Trophoblast cell (in vitro differentiated cells and primary cell): Measurements from ENCODE around the gene GRAMD2A.

Experiments used
- DNase-seq, 2 donors: peaks; one replicate each; pipeline ENCODE4 v3.0.0-alpha.2; 2016
- H2AFZ ChIP-seq: 2 replicates; pipeline ENCODE4 v1.6.1; 2013; ENCODE audit warnings: low read length, moderate library complexity, mild to moderate bottlenecking; ENCODE audit not compliant: insufficient read depth, poor library complexity
- H2AK5ac ChIP-seq: 2 replicates; pipeline ENCODE4 v1.6.1; 2013; ENCODE audit warnings: mild to moderate bottlenecking, low read length
- H2BK120ac ChIP-seq: 2 replicates; pipeline ENCODE4 v1.6.1; 2013; ENCODE audit warnings: low read length, mild to moderate bottlenecking, moderate library complexity; ENCODE audit not compliant: insufficient read depth, poor library complexity
- H2BK12ac ChIP-seq: 2 replicates; pipeline ENCODE4 v1.6.1; 2013; ENCODE audit warnings: mild to moderate bottlenecking, low read length, moderate library complexity
- H2BK5ac ChIP-seq: 2 replicates; pipeline ENCODE4 v1.6.1; 2013; ENCODE audit warnings: low read length, low read depth, moderate library complexity, mild to moderate bottlenecking; ENCODE audit not compliant: poor library complexity
- H3K14ac ChIP-seq: 2 replicates; pipeline ENCODE4 v1.6.1; 2013; ENCODE audit warnings: mild to moderate bottlenecking, low read length
- H3K18ac ChIP-seq: 2 replicates; pipeline ENCODE4 v1.6.1; 2013; ENCODE audit warnings: mild to moderate bottlenecking, low read length
- H3K23ac ChIP-seq: 2 replicates; pipeline ENCODE4 v1.6.1; 2013; ENCODE audit warnings: low read length
- H3K27ac ChIP-seq: 2 replicates; pipeline ENCODE4 v1.5.1; 2013; ENCODE audit warnings: low read depth, mild to moderate bottlenecking, inconsistent platforms, low read length, moderate library complexity
- H3K27me3 ChIP-seq: 2 replicates; pipeline ENCODE4 v1.6.1; 2013; ENCODE audit warnings: inconsistent platforms, mild to moderate bottlenecking, low read length, moderate library complexity; ENCODE audit not compliant: insufficient read depth
- H3K36me3 ChIP-seq, 2 experiments: 1 replicate in 1 of 2; 2 replicates in 1 of 2; pipeline ENCODE4 v1.6.1; 2013; ENCODE audit warnings: low read length in 2 of 2, mild to moderate bottlenecking in 2 of 2, moderate library complexity in 1 of 2; ENCODE audit not compliant: insufficient read depth in 2 of 2, control insufficient read depth in 1 of 2
- H3K4ac ChIP-seq: 2 replicates; pipeline ENCODE4 v1.6.1; 2013; ENCODE audit warnings: low read depth, mild to moderate bottlenecking, low read length, moderate library complexity
- H3K4me1 ChIP-seq, 2 experiments: 1 replicate in 1 of 2; 2 replicates in 1 of 2; pipeline ENCODE4 v1.6.1; 2013; ENCODE audit warnings: low read length in 2 of 2, mild to moderate bottlenecking in 2 of 2, moderate library complexity in 1 of 2; ENCODE audit not compliant: insufficient read depth in 2 of 2, control insufficient read depth in 1 of 2
- H3K4me2 ChIP-seq: 2 replicates; pipeline ENCODE4 v1.6.1; 2013; ENCODE audit warnings: inconsistent platforms, mild to moderate bottlenecking, low read length, moderate library complexity
- H3K4me3 ChIP-seq: 2 replicates; pipeline ENCODE4 v1.5.1; 2013; ENCODE audit warnings: mild to moderate bottlenecking, low read depth, low read length, inconsistent platforms
- H3K79me1 ChIP-seq: one replicate; pipeline ENCODE4 v1.6.1; 2013; ENCODE audit warnings: low read length
- H3K79me2 ChIP-seq: 2 replicates; pipeline ENCODE4 v1.6.1; 2013; ENCODE audit warnings: low read length, mild to moderate bottlenecking; ENCODE audit not compliant: control insufficient read depth, insufficient read depth, poor library complexity
- H3K9ac ChIP-seq: 2 replicates; pipeline ENCODE4 v1.6.1; 2013; ENCODE audit warnings: mild to moderate bottlenecking, low read length
- H3K9me3 ChIP-seq: 2 replicates; pipeline ENCODE4 v1.6.1; 2013; ENCODE audit warnings: low read depth, mild to moderate bottlenecking, control low read depth, inconsistent platforms, low read length; ENCODE audit not compliant: insufficient read depth
- H4K12ac ChIP-seq: 2 replicates; pipeline ENCODE4 v1.6.1; 2013; ENCODE audit warnings: low read depth, mild to moderate bottlenecking, low read length, moderate library complexity
- H4K8ac ChIP-seq: 2 replicates; pipeline ENCODE4 v1.6.1; 2013; ENCODE audit warnings: low read depth, mild to moderate bottlenecking, low read length, moderate library complexity
- H4K91ac ChIP-seq: one replicate; pipeline ENCODE4 v1.6.1; 2013; ENCODE audit warnings: low read depth, mild to moderate bottlenecking, low read length, moderate library complexity
- WGBS: extraction: QIAGEN DNeasy Blood & Tissue Kit; methylation state at CpG from one replicate; pipeline ENCODE4 v1.1.7; 2013; ENCODE audit warnings: missing lambda C conversion rate; ENCODE audit not compliant: insufficient read length, insufficient coverage; ENCODE audit errors: extremely low coverage; 5-methylcytosine and 5-hydroxymethylcytosine counted together

GRAMD2A gene

DNA sequence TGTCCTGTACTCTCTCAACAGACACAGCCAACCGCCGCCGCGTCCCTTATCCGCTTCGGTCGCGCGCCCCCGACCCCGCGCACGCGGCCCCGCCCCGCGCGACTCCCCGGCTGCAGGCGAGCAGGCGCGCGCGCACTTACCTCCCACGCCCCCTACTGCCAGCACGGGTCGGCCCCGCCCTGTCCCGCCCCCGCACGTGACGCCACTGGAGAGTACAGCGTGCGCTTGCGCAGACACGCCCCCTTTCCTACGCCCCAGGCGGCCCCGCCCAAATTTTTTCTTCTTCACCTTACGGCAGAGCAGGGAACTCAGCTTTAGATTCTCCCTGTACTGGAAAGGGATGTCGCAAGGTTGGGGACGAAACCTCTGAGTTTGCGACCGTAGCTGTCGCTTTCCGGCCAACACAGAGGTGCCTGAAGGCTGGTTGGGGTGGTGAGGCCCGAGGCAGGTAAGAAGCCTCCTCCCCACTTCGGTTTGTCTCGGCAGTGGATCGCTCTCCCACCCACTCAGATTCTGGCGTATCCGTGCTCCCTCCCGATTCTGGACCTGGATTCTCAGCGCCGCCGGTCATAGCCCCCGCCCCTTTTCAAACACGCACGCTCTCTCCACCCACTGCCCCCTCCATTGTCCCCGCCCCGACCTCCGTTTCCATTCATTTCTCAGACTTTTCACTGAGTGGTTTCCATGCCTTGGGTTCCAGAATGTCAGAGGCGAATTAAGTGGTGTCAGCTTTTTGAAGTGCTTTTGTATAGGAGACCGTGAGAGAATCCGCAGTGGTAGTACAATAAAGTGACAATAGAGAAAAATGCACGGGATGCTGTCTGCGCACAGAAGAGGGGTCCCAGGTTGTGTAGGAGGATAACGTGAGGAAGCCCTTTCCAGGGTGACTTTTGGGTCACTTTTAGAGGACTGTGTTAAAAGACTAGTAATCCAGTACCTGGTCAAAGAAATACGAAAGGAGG lies 79.3 kb downstream of the GRAMD2A start, which contains the start of the genes MYO9A and SENP8:
TSS of gene MYO9A (minus strand) at position 134 of the 962 bp plus-strand sequence. CDS start 71,587 bp downstream, outside the sequence.
TSS of gene SENP8 (plus strand) at position 387 of the 962 bp plus-strand sequence. CDS start 21,221 bp downstream, outside the sequence.
- no CpG with 5 or more reads among the region's 69 CpGs for WGBS

DNA sequence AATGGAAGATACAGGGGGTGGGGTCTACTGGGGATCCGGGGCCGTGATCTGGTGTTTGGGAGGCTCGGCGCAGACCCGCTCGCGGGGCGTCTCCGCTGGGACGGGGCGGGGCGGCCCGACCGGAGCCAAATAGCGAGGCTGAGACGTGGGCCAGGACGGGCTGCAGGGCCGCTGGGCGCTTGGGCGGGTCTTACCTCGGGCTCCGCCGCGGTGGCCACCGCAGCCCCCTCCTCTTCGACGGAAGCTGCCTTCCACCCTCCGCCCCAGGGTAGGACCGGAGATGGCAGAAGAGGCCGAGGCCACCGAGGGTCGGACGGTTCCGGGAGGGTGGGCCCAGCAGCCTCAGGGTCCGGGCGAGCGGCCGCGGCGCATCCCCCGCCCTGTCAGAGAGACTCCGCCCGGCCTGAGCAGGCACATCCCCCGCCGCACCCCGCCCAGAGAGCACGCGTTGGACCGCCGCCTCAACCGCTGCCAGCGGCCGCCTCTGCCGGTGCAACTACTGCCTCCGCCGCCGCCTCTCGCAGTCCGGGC lies 80.0 kb downstream of the GRAMD2A start:
- no peaks in the 10 kb centered on the region for H3K27me3 ChIP-seq
- no peak overlapping the region for H2AK5ac ChIP-seq
- peak overlapping the region; percentile 98 for H3K4me3 ChIP-seq
- no peak overlapping the region for H2BK12ac ChIP-seq
- H3K18ac ChIP-seq, result peak overlapping the region; percentile 26
- H4K91ac ChIP-seq, result peak overlapping the region; percentile 79
- no peaks in the 10 kb centered on the region for H3K36me3 ChIP-seq
- peak overlapping the region; percentile 68 for H4K12ac ChIP-seq
- peak overlapping the region; percentile 73 for H3K14ac ChIP-seq
- H2BK5ac ChIP-seq, result peak overlapping the region; percentile 86
- H3K4me2 ChIP-seq, result peak overlapping the region; percentile 91
- peak overlapping the region; percentile 75 for H4K8ac ChIP-seq
- H3K4ac ChIP-seq, result peak overlapping the region; percentile 82
- peak overlapping the region; percentile 86 for H3K27ac ChIP-seq
- H3K9ac ChIP-seq, result peak overlapping the region; percentile 76
- H3K79me2 ChIP-seq, result peaks cover 2% of the 10 kb centered on the region
- peak; percentile 82 to 84 for DNase-seq
- H2BK120ac ChIP-seq, result peak overlapping the region; percentile 57
- peak overlapping the region; percentile 98 for H2AFZ ChIP-seq
- no peak overlapping the region for H3K23ac ChIP-seq
- no CpG with 5 or more reads among the region's 59 CpGs for WGBS
- no peaks in the 10 kb centered on the region for H3K9me3 ChIP-seq
- peaks cover 0 to 2% of the 10 kb centered on the region in 2 experiments for H3K4me1 ChIP-seq
- peaks cover 8% of the 10 kb centered on the region for H3K79me1 ChIP-seq

More for the DNA sequence above, 79.3 kb downstream of the GRAMD2A start, which contains the start of the genes MYO9A and SENP8:
- H4K8ac ChIP-seq, result peak within 1 kb of the TSS; percentile 95
- H3K4me2 ChIP-seq, result peak within 1 kb of the TSS; percentile 91
- H3K79me2 ChIP-seq, result peaks cover 2% of the 10 kb centered on the region
- H2AFZ ChIP-seq, result peak within 1 kb of the TSS; percentile 98
- H3K27ac ChIP-seq, result peak within 1 kb of the TSS; percentile 93
- no peak within 1 kb of the TSS for H2BK12ac ChIP-seq
- no peak within 1 kb of the TSS for H2AK5ac ChIP-seq
- peak within 1 kb of the TSS; percentile 89 for H3K18ac ChIP-seq
- H4K12ac ChIP-seq, result peak within 1 kb of the TSS; percentile 88
- H4K91ac ChIP-seq, result peak within 1 kb of the TSS; percentile 94
- peak within 1 kb of the TSS; percentile 95 for H2BK120ac ChIP-seq
- peak within 1 kb of the TSS; percentile 98 for H3K4me3 ChIP-seq
- peak within 1 kb of the TSS; percentile 86 for H2BK5ac ChIP-seq
- H3K27me3 ChIP-seq, result no peaks in the 10 kb centered on the region
- H3K36me3 ChIP-seq, result no peaks in the 10 kb centered on the region
- peak within 1 kb of the TSS; percentile 85 for H3K4ac ChIP-seq
- H3K9me3 ChIP-seq, result no peaks in the 10 kb centered on the region
- H3K9ac ChIP-seq, result peak within 1 kb of the TSS; percentile 78
- H3K79me1 ChIP-seq, result peaks cover 8% of the 10 kb centered on the region
- peak; percentile 97 to 100 for DNase-seq
- H3K23ac ChIP-seq, result no peak within 1 kb of the TSS
- H3K14ac ChIP-seq, result peak within 1 kb of the TSS; percentile 90
- peaks cover 0 to 2% of the 10 kb centered on the region in 2 experiments for H3K4me1 ChIP-seq

DNA sequence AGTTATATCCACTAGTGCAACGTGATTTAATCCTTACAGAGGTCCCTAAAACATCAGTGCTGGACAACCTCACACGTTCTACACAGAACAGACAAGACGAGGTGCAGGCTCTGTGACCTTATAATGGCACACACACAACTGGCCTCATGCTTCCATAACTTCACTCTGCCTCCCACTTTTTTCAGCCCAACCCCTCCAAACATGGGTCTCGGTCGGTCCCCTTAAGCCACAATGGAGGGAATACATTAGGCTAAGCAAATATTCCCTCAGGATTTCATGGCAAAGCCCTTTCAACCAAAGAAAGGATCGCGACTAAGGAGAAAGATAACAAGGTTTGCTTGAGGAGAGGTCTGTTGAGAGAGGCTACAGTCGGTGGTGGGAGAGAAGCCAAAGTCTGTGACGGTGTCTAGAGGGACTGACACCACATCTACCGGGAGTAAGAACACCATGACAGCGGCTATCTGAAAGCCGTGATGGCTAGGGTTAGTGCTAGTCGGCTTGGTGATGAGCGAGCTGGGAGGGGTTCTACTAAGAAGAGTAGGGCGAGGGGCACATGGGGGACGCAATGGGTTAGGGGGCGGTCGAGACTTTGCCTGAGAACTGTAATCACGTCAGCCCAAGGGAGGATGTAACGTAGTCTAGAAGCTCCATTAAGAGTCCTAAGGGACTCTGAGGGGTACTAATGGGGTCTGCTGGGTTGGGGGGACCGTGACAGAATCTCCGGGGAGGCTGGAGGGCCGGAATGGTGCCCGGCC lies 80.7 kb downstream of the GRAMD2A start:
- H3K36me3 ChIP-seq, result no peaks in the 10 kb centered on the region
- no CpG with 5 or more reads among the region's 24 CpGs for WGBS
- peak overlapping the region; percentile 91 for H3K4me2 ChIP-seq
- DNase-seq, result peak; percentile 2 to 28
- H2BK120ac ChIP-seq, result no peak overlapping the region
- no peaks in the 10 kb centered on the region for H3K9me3 ChIP-seq
- peaks cover 8% of the 10 kb centered on the region for H3K79me1 ChIP-seq
- H3K23ac ChIP-seq, result no peak overlapping the region
- peaks cover 2% of the 10 kb centered on the region for H3K79me2 ChIP-seq
- no peak overlapping the region for H4K12ac ChIP-seq
- H2AFZ ChIP-seq, result peak overlapping the region; percentile 98
- H3K9ac ChIP-seq, result peak overlapping the region; percentile 0
- H2BK12ac ChIP-seq, result no peak overlapping the region
- no peak overlapping the region for H3K14ac ChIP-seq
- H3K27me3 ChIP-seq, result no peaks in the 10 kb centered on the region
- H3K4ac ChIP-seq, result no peak overlapping the region
- no peak overlapping the region for H2AK5ac ChIP-seq
- H3K4me1 ChIP-seq, result peaks cover 0 to 2% of the 10 kb centered on the region in 2 experiments
- no peak overlapping the region for H2BK5ac ChIP-seq
- peak overlapping the region; percentile 86 for H3K27ac ChIP-seq
- no peak overlapping the region for H4K91ac ChIP-seq
- H3K4me3 ChIP-seq, result peak overlapping the region; percentile 98
- no peak overlapping the region for H3K18ac ChIP-seq
- H4K8ac ChIP-seq, result no peak overlapping the region
